NCI-H82 (cell line): ENCODE results near the gene MNX1.

Experiments used
- DNase-seq: peaks from one replicate; lab custom pipeline; 2025; lab: John Stamatoyannopoulos, UW

The MNX1 gene

GRCh38 chr7:157014635-157015555 is 4.4 kb upstream of the MNX1 start:
- DNase-seq, result no peak

DNA sequence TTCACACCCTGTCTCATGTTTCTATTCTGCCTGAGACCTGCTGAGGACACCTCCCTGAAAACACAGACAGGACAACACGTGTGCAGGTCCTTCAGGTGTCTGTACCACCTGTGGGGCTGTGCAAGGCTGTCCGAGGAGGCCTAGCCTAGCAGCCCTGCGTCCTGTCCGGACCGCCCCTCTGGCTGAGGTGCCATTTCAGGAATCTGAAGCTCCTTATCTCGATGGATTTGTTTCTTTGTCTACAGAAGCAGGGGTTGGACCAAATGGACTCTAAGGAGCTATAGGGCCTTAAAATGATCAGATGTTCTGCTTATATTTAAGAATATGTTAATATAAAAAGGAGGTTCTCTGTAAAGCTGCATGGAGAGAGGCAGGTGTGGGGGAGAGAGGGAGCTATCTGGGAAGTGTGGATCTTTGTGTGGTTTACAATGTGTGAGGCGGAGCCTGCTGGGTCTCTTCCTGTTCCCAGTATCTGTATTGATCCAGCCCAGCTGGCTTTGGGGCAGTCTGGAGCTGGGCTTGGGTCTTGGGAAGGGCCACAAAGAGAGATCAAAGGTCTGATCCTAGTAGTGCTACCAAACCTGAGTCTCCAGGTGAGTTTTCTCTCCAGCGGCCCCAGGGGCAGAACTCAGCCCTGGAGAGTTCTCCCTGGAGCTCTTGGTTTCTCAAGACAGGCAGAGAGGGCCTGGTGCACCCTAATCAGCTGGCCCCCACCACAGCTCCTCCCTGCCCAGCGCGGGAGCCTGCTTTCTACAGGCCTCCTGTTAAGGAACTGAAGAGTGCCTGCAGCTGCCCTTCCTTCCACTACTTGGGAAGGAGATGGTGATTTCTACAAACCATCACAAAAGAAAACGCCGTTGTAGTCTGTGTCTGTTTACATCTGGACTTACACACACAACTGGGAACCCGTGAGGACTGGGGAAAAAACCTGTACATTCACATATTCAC is 3.4 kb upstream of the MNX1 start:
- DNase-seq, result no peak

DNA sequence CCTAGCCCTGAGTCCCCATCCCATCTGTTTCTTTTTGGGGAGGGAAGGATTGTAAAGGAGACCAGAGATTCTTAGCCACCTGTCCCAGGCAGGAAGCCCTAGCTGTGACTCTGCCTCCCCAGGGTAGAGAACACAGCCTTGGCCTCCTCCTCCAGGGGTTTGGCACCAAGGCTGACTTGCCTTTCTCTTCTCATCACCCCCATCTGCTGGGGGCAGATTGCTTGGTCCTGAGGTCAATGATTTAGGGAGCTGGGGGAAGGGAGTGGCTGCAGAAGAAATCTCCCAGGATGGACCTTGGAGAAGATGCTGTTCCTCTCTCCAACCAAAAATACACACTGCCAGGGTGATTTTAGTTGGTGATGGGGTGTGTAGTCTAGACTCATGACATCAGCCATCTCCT is 2.6 kb upstream of the MNX1 start:
- no peak for DNase-seq

- no peak for DNase-seq
Observed at GRCh38 chr7:157012113-157012547, 1.7 kb upstream of the MNX1 start.

DNA sequence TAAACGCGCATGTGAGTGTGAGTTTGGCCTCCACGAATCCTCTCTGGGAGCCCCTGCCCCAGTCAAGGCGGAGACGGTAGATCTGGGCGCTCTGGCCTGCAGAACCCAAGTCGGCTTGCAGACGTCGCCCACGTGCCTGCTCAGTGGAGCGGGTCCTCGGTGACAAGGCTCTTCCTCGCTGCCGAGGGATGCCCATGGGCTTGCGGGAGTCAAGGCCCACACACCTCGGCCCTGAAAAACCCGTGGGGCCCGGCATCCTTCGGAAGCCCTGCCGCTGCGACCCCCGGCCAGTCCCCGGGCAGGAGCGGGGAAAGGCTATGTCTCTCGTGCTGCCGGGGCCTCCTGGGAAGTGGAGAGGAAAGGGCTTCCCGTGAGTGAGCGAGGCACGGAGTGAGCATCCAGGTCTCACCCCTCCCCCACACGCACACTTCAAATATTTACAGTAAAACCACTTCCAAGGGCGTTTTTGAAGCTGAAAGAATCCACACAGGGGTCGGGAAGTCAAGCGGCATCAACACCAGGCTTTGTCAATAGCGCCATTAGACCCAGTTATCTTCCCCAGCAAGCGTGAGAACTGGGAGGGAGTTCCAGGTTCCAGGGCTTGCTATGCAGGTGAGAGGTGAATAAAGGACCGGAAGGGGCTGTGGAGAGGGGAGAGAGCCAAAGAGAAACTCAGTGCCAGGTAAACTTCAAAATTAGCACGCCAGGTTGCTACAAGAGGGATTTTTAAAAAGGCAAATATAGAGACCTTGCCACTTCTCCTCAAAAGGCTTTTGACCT is 1.1 kb upstream of the MNX1 start:
- DNase-seq, result peak; percentile 40

DNA sequence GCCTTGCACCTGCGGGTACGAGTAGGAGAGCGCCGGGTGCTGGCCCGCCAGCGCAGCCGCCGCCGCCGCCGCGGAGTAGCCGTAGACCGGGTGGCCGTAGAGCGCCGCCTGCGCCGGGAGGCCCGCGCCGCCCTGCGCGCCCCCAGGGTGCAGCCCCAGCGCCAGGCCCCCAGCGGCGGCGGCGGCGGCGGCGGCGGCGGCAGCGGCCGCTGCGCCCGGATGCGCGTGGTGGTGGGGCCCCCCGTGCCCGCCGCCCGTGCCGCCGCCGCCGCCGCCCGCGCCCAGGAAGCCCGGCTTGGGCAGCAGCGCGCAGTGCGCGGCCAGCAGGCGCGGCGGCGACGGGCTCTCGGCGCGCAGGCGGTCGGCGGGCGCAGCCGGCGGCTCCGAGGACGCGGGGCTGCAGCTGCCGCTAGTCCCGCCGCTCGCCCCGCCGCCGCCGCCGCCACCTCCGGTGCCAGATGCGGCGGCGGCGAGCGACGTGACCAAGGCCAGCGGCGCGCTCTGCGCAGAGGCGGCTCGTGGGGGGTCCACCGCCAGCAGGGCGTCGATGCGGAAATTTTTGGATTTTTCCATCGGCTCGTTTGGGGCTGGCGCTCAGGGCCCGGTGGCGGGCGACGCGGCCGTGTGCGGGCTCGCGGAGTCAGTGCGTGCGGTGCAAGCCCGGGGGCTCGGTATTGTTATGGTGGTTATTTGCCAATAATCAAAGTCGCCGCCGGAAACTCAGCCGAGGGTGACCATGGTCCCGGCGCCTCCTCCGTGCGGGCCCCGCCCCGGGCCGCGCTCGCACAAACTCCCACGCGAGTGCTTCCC is 480 bp downstream of the MNX1 start:
- DNase-seq, result no peak

DNA sequence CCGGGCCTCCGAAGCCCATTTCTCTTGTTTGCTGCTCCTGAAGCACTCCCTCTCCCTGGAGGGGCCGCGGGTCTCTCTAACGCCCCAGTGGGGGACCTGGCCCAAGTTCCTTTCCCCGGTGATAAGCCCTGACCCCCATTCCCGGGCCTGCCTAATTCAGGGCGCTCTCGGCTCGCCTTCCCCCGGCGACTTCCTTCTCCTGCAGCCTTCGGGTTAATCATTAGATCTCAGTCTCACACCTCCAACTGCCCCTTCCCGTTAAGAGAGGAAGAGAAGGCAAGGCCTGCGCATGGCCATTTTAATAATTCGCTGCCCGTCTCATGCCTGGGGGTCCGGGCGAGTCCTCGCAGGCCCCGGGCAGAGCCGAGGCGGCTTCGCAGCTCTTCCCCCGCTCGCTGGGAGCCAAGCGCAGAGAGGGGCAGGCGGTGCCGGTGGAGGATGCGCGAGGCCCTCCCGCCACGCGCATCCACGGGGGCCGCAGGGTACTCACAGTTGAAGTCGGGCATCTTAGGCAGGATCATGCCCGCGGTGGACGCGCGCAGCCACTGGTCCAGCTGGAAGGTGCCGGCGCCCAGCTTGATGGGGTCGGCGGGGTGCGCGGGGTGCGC is 1.2 kb downstream of the MNX1 start:
- no peak for DNase-seq

DNA sequence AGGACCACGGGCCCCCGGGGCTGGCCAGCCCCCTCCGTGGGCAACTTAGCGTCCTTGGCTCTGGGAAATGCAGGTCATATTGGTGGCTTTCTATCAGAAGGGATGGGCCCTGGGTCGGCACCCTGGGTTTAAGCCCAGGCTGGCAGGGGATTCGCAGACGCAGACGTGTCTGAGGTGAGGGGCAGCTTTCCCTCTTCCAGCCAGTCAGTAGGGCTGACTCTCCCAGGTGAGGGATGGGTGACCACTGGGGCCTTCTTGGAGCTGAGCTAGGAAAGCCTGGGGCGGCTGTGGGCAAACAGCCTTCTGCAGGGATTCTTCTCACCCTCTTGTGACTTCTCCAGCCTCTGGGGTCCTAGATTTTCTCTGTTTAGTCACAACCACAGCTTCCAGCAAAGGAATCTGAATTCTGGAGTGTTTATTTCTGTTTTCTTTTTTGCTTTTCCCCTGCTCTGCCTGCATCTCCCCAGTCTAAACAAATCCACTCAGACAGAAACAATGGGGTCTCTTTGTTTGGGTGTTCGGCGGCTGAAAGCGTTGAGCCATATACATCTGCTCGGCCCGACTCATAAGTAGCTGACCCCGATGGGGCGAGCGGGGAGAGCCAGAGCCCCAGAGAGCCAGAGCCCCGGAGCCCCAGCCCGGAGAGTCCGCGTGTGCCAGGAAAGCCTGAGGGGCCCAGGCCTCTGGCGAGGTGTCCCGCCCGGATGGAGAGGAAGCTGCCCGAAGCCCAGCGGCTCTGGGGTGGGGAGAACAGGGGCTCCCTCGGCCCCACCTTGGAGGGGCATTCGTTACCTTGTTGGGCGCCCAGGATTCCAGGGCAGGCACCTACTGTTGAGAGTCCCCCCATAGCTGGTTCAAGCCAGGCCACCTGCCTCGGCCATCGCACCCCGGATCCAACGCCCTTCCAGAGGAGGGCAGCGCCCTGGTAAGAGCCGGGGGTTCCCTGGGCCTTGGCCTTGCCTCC is 2.0 kb downstream of the MNX1 start:
- no peak for DNase-seq

DNA sequence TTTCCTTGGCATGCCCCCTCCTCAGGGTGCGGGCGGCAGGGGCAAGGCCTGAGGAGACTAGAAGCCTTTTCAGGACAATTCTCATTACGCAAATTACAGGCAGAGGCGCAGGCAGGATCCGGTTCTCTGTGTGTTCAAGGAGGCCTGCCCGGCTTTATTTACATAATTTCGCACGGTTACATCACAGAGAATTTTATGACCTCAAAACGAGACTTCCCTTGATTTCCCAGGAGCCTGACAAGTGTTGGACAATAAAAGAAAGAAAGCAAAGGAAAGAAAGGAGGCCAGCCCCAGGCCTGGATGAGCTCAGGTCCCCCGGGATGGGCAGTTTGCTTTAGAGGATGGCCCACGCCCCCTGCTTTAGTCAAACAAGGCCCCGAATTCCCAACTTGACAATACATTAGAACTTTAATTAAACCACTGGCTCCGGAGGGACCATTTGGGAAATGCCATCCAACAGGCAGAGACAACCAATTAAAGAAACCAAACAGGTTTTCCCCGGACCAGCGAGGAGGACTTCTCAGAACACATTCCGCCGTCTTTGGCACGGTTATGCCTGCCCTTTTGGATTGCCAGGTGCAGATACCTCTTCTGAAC is 2.9 kb downstream of the MNX1 start:
- no peak for DNase-seq

- DNase-seq, result no peak
Observed at GRCh38 chr7:157006829-157007469, 3.5 kb downstream of the MNX1 start.

- DNase-seq, result no peak
Observed at GRCh38 chr7:157006205-157006747, 4.2 kb downstream of the MNX1 start.

DNA sequence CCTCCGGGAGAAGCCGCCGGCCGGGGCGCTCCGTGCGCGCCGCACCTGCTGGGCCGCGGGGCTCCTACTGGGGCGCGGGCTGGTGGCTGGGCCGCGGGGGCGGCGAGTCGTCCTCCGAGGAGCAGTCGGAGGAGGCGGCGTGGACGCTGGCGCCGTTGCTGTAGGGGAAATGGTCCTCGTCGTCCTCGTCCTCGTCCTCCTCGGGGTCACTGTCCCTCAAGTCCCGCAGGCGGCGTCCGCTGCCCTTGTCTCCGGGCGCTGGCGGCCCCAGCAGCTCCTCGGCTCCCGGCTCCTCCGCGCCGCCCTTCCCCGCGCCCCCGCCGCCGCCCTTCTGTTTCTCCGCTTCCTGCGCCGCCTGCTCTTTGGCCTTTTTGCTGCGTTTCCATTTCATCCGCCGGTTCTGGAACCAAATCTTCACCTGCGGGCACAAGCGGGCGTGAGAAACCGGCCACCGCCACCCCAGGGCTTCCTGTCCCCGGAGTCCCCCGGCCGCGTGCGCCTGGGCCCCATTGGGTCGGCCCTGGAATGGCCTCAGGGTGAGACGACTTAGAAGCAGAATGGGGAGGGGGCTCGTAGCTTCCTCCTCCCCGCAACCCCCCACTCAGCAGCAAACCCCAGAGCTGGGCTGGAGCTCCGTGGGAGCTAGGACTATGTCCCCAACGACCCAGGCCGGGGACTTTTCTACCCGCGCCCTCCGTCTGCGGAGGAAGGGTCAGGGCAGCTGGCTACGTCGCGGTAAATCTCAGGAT is 4.8 kb downstream of the MNX1 start:
- no peak for DNase-seq

DNA sequence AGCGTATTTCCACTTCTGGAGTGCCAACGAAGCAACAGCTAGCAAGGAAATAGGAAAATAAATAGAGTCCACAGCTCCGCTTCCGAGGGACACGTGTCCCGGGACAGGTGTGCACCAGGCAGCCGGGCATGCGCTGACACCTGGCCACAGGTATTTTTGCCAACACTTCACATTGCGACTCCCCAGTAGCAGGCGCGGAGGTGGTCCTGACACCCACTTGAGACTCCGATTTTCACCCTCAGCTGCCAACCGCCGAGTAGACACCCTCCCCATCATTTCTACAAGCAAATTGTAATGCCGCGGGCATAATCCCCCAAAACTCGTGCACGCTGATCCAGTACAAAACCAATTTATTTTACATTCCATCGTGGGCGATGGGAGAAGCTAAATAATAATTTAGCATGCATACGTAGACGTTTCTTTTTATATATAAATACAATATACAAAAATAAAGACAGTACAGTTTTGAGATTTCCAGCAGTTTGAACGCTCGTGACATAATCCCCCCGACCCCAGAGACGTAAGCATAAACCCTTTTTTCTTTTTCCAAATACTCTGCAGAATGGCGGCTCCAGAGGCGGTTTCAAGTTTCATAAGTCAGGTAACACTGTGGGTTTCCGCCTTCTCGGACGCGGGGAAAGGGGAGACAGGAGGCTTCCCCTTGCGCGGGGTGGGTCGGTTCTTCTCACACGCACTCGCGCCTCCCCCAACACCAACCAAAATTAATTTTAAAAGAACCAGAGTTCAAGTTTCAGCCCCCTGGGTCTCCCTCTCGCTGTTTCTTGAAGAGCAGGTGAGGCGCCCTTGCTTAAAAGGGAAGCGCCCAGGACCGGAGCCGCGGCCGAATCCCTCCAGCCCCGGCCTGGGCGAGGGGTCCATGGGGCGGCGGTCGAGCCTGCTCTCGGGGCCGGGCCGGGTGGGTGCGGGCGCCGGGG is 5.7 kb downstream of the MNX1 start:
- no peak for DNase-seq

DNA sequence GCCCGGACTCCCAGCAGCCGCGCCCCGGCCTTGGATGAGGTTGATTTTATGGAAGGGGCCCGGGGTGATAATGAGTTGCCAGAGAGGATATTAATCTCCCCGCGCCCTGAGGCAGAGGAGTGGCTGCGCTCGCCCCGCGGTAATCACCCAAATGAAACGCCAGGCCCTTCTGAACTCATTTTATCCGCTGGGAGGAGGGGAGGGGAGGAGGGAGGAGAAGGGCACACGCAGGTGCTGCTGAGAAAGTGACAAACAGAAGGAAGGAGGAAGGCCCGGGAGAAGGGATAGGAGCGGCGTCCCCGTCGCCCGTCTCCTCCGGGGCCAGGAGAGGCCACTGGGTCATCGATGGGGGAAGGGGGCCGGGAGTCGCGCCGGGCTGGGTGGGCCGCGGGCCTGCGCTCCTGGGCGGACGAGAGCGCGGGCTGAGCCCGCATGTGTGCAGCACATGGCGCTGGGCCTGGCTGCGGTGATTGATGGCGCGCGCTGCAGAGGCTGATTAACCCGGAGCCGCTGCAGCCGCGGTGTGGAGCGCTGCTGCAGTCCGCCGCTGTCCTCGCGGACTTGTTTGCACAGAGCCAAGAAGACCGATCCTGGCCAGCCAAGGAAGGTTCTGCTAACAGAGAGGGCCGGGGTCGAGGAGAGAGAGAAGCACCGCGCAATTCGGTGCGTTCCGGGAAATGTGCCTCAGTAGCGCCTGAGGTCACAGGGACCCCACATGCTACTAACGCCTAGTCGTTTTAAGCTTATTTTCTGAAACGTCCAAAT is 6.5 kb downstream of the MNX1 start:
- peak; percentile 48 for DNase-seq

DNA sequence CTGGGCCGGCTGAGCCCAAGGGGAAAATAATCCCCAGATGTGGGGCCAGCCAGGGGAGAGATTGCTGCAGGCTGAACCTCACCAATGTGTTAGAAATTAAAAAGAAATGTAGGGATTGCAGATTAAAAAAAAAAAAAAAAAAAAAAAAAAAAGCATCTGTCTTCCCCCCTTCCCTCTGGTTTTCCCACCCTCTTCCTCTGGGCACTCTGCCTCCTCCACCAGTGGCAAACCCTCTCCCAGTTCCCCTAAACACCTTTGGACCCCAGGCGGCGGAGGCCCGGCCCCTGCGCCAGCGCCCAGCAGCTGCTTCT is 7.1 kb downstream of the MNX1 start:
- no peak for DNase-seq
